ENCODE measurements around the gene BEND5.

Gene BEND5

GRCh38 chr1:48725341-48726046 is 51.2 kb downstream of the BEND5 start:
- Histone ChIP-seq H3K27ac (ENCODE audit: low read length) (no peak overlapping the region), H3K4me3 (ENCODE audit: low read length) (no peak overlapping the region), H3K4me1 (ENCODE audit: control insufficient read depth, insufficient read depth, low read length) (no peaks in the 10 kb centered on the region), H3K9me3 (ENCODE audit: control insufficient read depth, insufficient read depth, low read length) (no peaks in the 10 kb centered on the region), H3K36me3 (ENCODE audit: control insufficient read depth, insufficient read depth, low read length) (no peaks in the 10 kb centered on the region), H3K27me3 (ENCODE audit: control insufficient read depth, insufficient read depth, low read length) (no peaks in the 10 kb centered on the region)
- no CpG with 5 or more reads among the region's 5 CpGs for WGBS (ENCODE audit: insufficient coverage, insufficient read length)
- DNase-seq (ENCODE audit: low read depth, low spot score): no peak

GRCh38 chr1:48720929-48721328 is 55.8 kb downstream of the BEND5 start:
- Histone ChIP-seq H3K9me3 (ENCODE audit: control insufficient read depth, insufficient read depth, low read length) (no peaks in the 10 kb centered on the region), H3K27me3 (ENCODE audit: control insufficient read depth, insufficient read depth, low read length) (no peaks in the 10 kb centered on the region), H3K36me3 (ENCODE audit: control insufficient read depth, insufficient read depth, low read length) (no peaks in the 10 kb centered on the region), H3K27ac (ENCODE audit: low read length) (no peak overlapping the region), H3K4me1 (ENCODE audit: control insufficient read depth, insufficient read depth, low read length) (no peaks in the 10 kb centered on the region), H3K4me3 (ENCODE audit: low read length) (no peak overlapping the region)
- DNase-seq (ENCODE audit: low read depth, low spot score): no peak

GRCh38 chr1:48718705-48719104 is 58.0 kb downstream of the BEND5 start:
- no peaks in the 10 kb centered on the region for H3K36me3 ChIP-seq (ENCODE audit: control insufficient read depth, insufficient read depth, low read length)
- no peak for DNase-seq (ENCODE audit: low read depth, low spot score)
- H3K4me1 ChIP-seq (ENCODE audit: control insufficient read depth, insufficient read depth, low read length): no peaks in the 10 kb centered on the region
- H3K27ac ChIP-seq (ENCODE audit: low read length): no peak overlapping the region
- no peak overlapping the region for H3K4me3 ChIP-seq (ENCODE audit: low read length)
- no CpG with 5 or more reads among the region's 4 CpGs for WGBS (ENCODE audit: insufficient coverage, insufficient read length)
- H3K9me3 ChIP-seq (ENCODE audit: control insufficient read depth, insufficient read depth, low read length): no peaks in the 10 kb centered on the region
- no peaks in the 10 kb centered on the region for H3K27me3 ChIP-seq (ENCODE audit: control insufficient read depth, insufficient read depth, low read length)

- H3K4me3 ChIP-seq (ENCODE audit: low read length): no peak overlapping the region
- no peak overlapping the region for H3K27ac ChIP-seq (ENCODE audit: low read length)
- no peaks in the 10 kb centered on the region for H3K4me1 ChIP-seq (ENCODE audit: control insufficient read depth, insufficient read depth, low read length)
- no peaks in the 10 kb centered on the region for H3K36me3 ChIP-seq (ENCODE audit: control insufficient read depth, insufficient read depth, low read length)
- no peaks in the 10 kb centered on the region for H3K27me3 ChIP-seq (ENCODE audit: control insufficient read depth, insufficient read depth, low read length)
- H3K9me3 ChIP-seq (ENCODE audit: control insufficient read depth, insufficient read depth, low read length): no peaks in the 10 kb centered on the region
- no peak for DNase-seq (ENCODE audit: low read depth, low spot score)
These were observed 58.5 kb downstream of the BEND5 start for GRCh38 chr1:48718116-48718630.

GRCh38 chr1:48717082-48717481 is 59.6 kb downstream of the BEND5 start:
- no CpG with 5 or more reads among the region's 1 CpG for WGBS (ENCODE audit: insufficient coverage, insufficient read length)
- Histone ChIP-seq H3K4me1 (ENCODE audit: control insufficient read depth, insufficient read depth, low read length) (no peaks in the 10 kb centered on the region), H3K9me3 (ENCODE audit: control insufficient read depth, insufficient read depth, low read length) (no peaks in the 10 kb centered on the region), H3K27me3 (ENCODE audit: control insufficient read depth, insufficient read depth, low read length) (no peaks in the 10 kb centered on the region), H3K4me3 (ENCODE audit: low read length) (no peak overlapping the region), H3K36me3 (ENCODE audit: control insufficient read depth, insufficient read depth, low read length) (no peaks in the 10 kb centered on the region), H3K27ac (ENCODE audit: low read length) (no peak overlapping the region)
- DNase-seq (ENCODE audit: low read depth, low spot score): no peak

GRCh38 chr1:48715921-48716320 is 60.8 kb downstream of the BEND5 start:
- no CpG with 5 or more reads among the region's 5 CpGs for WGBS (ENCODE audit: insufficient coverage, insufficient read length)
- H3K4me3 ChIP-seq (ENCODE audit: low read length): no peak overlapping the region
- no peak for DNase-seq (ENCODE audit: low read depth, low spot score)

GRCh38 chr1:48710915-48711314 is 65.8 kb downstream of the BEND5 start:
- no peaks in the 10 kb centered on the region for H3K27me3 ChIP-seq (ENCODE audit: control insufficient read depth, insufficient read depth, low read length)
- H3K36me3 ChIP-seq (ENCODE audit: control insufficient read depth, insufficient read depth, low read length): no peaks in the 10 kb centered on the region
- H3K4me3 ChIP-seq (ENCODE audit: low read length): no peak overlapping the region
- H3K4me1 ChIP-seq (ENCODE audit: control insufficient read depth, insufficient read depth, low read length): no peaks in the 10 kb centered on the region; the same call in 1 of the 2 replicates
- H3K9me3 ChIP-seq (ENCODE audit: control insufficient read depth, insufficient read depth, low read length): no peaks in the 10 kb centered on the region
- DNase-seq (ENCODE audit: low read depth, low spot score): no peak
- no CpG with 5 or more reads among the region's 2 CpGs for WGBS (ENCODE audit: insufficient coverage, insufficient read length)
- H3K27ac ChIP-seq (ENCODE audit: low read length): no peak overlapping the region

More at GRCh38 chr1:48715921-48716320, 60.8 kb downstream of the BEND5 start:
- Histone ChIP-seq H3K4me1 (ENCODE audit: control insufficient read depth, insufficient read depth, low read length) (no peaks in the 10 kb centered on the region), H3K9me3 (ENCODE audit: control insufficient read depth, insufficient read depth, low read length) (no peaks in the 10 kb centered on the region), H3K36me3 (ENCODE audit: control insufficient read depth, insufficient read depth, low read length) (no peaks in the 10 kb centered on the region), H3K27me3 (ENCODE audit: control insufficient read depth, insufficient read depth, low read length) (no peaks in the 10 kb centered on the region), H3K27ac (ENCODE audit: low read length) (no peak overlapping the region)

- DNase-seq (ENCODE audit: low read depth, low spot score): peak; percentile 16
- no peaks in the 10 kb centered on the region; the same call in 1 of the 2 replicates for H3K4me1 ChIP-seq (ENCODE audit: control insufficient read depth, insufficient read depth, low read length)
- H3K36me3 ChIP-seq (ENCODE audit: control insufficient read depth, insufficient read depth, low read length): no peaks in the 10 kb centered on the region
- H3K9me3 ChIP-seq (ENCODE audit: control insufficient read depth, insufficient read depth, low read length): no peaks in the 10 kb centered on the region
- H3K27ac ChIP-seq (ENCODE audit: low read length): no peak overlapping the region
- no peak overlapping the region for H3K4me3 ChIP-seq (ENCODE audit: low read length)
- H3K27me3 ChIP-seq (ENCODE audit: control insufficient read depth, insufficient read depth, low read length): no peaks in the 10 kb centered on the region
- no CpG with 5 or more reads among the region's 2 CpGs for WGBS (ENCODE audit: insufficient coverage, insufficient read length)
These were observed 66.4 kb downstream of the BEND5 start for GRCh38 chr1:48710318-48710717.

GRCh38 chr1:48704736-48705135 is 72.0 kb downstream of the BEND5 start:
- no peak for DNase-seq (ENCODE audit: low read depth, low spot score)
- no peaks in the 10 kb centered on the region for H3K27me3 ChIP-seq (ENCODE audit: control insufficient read depth, insufficient read depth, low read length)
- WGBS (ENCODE audit: insufficient coverage, insufficient read length): no CpG with 5 or more reads among the region's 6 CpGs

GRCh38 chr1:48701445-48701844 is 75.2 kb downstream of the BEND5 start:
- Histone ChIP-seq H3K9me3 (ENCODE audit: control insufficient read depth, insufficient read depth, low read length) (no peaks in the 10 kb centered on the region), H3K27me3 (ENCODE audit: control insufficient read depth, insufficient read depth, low read length) (no peaks in the 10 kb centered on the region), H3K4me3 (ENCODE audit: low read length) (no peak overlapping the region), H3K36me3 (ENCODE audit: control insufficient read depth, insufficient read depth, low read length) (no peaks in the 10 kb centered on the region), H3K4me1 (ENCODE audit: control insufficient read depth, insufficient read depth, low read length) (no peaks in the 10 kb centered on the region), H3K27ac (ENCODE audit: low read length) (no peak overlapping the region)
- WGBS (ENCODE audit: insufficient coverage, insufficient read length): no CpG with 5 or more reads among the region's 2 CpGs
- DNase-seq (ENCODE audit: low read depth, low spot score): no peak

More at GRCh38 chr1:48704736-48705135, 72.0 kb downstream of the BEND5 start:
- H3K36me3 ChIP-seq (ENCODE audit: control insufficient read depth, insufficient read depth, low read length): no peaks in the 10 kb centered on the region
- no peak overlapping the region for H3K4me3 ChIP-seq (ENCODE audit: low read length)
- no peaks in the 10 kb centered on the region for H3K9me3 ChIP-seq (ENCODE audit: control insufficient read depth, insufficient read depth, low read length)
- H3K4me1 ChIP-seq (ENCODE audit: control insufficient read depth, insufficient read depth, low read length): no peaks in the 10 kb centered on the region
- no peak overlapping the region for H3K27ac ChIP-seq (ENCODE audit: low read length)

- Histone ChIP-seq H3K9me3 (ENCODE audit: control insufficient read depth, insufficient read depth, low read length) (no peaks in the 10 kb centered on the region), H3K4me1 (ENCODE audit: control insufficient read depth, insufficient read depth, low read length) (no peaks in the 10 kb centered on the region), H3K27me3 (ENCODE audit: control insufficient read depth, insufficient read depth, low read length) (no peaks in the 10 kb centered on the region), H3K27ac (ENCODE audit: low read length) (no peak overlapping the region), H3K4me3 (ENCODE audit: low read length) (no peak overlapping the region), H3K36me3 (ENCODE audit: control insufficient read depth, insufficient read depth, low read length) (no peaks in the 10 kb centered on the region)
- WGBS (ENCODE audit: insufficient coverage, insufficient read length): no CpG with 5 or more reads among the region's 5 CpGs
- DNase-seq (ENCODE audit: low read depth, low spot score): no peak
These were observed 79.5 kb downstream of the BEND5 start for GRCh38 chr1:48697066-48697707.
